ENCODE measurements around the gene SETBP1.

- no peak for TF ChIP-seq CTCF (IDR thresholded peaks at IDR 0.05)
- no peak for TF ChIP-seq POLR2A (IDR thresholded peaks at IDR 0.05)
Measured at GRCh38 chr18:45015788-45016128, 335.1 kb downstream of the SETBP1 start.
